GM18505 (cell line): ENCODE results near the gene TMCC2.

Experiments
- ATAC-seq: cut with Tn5 transposase; IDR thresholded peaks from one replicate; pipeline ENCODE4 v1.9.1; 2021; ENCODE audit not compliant: unreplicated experiment
- POLR2A ChIP-seq: IDR thresholded peaks from 4 replicates; pipeline ENCODE4 v1.6.1; 2011; ENCODE audit warnings: borderline replicate concordance; ENCODE audit not compliant: insufficient read depth, insufficient read length; ENCODE audit errors: extremely low read depth

Gene TMCC2

GRCh38 chr1:205255941-205256780 is 28.4 kb downstream of the TMCC2 start:
- no peak for ATAC-seq
- TF ChIP-seq POLR2A, result no peak

GRCh38 chr1:205256951-205257625 is 29.3 kb downstream of the TMCC2 start:
- no peak for ATAC-seq
- no peak for TF ChIP-seq POLR2A

DNA sequence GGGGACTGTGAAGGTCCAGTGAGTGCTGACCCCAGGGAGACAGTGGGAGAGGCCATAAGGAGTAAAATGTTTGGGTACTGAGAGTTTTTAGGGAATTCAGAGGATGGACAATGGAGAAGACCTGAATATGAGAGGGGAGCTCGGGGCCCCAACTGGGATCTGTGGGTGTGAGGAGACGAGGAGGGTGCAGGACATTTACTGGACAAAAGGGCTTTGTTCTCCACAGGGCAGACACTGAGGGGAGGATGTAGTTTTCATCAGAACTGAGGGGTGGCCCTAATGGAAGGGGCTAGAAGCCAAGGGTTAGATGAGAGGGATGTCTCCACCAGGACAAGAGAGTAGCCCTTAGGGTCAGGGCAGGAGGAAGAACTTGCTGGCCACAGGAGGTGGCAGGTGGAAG is 30.0 kb downstream of the TMCC2 start:
- TF ChIP-seq POLR2A, result no peak

DNA sequence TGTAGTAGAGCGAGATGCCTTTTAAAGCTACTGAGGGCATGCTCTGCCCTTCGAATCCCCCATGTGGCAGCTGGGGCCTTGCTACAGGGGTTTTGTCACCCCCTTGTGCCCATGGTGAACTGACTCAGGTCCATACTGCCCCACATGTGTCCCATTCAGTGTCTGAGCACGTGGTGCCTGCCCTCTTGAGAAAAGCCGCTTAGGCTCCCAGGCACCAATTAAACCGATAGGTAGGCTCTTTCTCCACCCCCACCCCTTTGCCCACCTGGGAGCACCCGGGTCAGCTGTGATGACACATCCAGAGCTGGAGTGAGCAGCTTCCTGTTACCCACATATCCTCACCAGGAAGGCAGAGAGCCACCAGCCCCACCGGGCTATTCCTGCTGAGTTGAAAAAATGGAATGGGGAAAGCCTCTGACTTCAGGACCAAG is 30.5 kb downstream of the TMCC2 start:
- ATAC-seq, result no peak
- no peak for TF ChIP-seq POLR2A

More for the DNA sequence above, 30.0 kb downstream of the TMCC2 start:
- no peak for ATAC-seq

GRCh38 chr1:205258719-205259118 is 31.0 kb downstream of the TMCC2 start:
- ATAC-seq, result no peak
- no peak for TF ChIP-seq POLR2A

DNA sequence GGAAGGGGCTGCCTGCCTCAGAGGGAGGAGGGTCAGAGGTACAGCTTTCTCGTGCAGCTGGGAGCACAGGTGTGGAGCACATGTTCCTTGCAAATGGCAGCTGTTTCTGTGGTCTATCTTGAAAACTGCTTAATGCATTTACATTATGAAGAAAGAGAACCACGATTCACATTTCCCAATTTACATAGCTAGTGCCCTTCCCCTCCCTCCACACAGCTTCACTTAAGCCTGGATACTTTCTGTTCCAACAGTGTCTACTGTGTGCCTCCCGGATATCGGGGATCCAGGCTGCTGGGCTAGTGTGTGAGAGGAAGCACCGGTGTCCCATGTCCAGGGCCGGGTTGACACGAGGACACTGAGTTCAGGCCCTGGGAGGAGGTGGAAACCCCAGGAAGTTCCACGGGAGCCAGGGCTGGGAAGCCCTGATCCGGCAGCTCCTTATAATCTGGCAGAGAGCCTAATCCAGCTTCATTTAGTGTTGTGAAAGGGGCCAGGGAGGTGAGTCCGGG is 31.6 kb downstream of the TMCC2 start:
- no peak for TF ChIP-seq POLR2A
- ATAC-seq, result no peak

DNA sequence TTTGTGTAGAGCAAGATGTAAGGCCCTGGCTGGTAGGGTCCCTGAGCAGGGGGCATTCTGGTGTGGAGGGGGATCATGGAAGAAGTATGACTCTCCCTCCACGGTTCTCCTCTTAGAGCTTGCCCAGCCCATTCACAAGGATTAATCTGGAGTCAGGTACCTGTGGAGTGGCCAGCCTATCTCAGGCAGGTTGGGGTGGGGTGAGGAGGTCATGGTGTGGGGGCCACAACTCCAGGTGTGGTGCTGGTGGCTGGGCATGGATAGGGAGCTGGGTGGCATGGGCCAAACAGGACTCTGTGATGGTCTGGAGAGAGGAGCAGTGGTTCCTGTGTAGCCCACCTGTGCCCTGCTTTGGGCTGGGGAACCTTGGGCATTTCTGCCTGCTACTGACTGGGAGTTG is 32.3 kb downstream of the TMCC2 start:
- no peak for ATAC-seq
- no peak for TF ChIP-seq POLR2A

DNA sequence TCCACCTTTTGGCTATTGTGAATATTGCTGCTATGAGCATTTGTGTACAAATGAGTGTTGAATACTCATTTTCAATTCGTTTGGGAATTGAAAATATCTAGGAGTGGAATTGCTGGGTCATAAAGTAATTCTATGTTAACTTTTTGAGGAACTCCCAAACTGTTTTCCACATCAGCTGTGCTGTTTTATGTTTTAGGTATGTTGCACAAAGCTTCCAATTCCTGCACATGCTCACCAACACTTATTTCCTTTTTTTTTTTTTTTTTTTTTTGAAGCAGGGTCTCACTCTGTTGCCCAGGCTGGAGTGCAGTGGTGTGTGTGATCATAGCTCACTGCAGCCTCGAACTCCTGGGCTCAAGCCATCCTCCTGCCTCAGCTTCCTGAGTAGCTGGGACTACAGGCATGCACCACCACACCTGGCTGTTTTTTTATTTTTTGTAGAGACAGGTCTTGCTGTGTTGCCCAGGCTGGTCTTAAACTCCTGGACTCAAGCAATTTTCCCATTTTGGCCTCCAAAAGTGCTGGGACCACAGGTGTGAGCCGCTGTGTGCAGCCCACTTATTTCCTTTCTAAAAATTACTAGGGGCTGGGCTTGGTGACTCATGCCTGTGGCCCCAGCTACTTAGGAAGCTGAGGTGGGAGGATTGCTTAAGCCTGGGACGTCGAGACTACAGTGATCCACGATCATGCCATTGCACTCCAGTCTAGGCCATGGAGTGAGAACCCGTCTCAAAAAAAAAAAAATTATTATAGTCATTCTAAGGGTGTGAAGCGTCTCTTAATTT is 33.4 kb downstream of the TMCC2 start:
- TF ChIP-seq POLR2A, result no peak
- no peak for ATAC-seq

DNA sequence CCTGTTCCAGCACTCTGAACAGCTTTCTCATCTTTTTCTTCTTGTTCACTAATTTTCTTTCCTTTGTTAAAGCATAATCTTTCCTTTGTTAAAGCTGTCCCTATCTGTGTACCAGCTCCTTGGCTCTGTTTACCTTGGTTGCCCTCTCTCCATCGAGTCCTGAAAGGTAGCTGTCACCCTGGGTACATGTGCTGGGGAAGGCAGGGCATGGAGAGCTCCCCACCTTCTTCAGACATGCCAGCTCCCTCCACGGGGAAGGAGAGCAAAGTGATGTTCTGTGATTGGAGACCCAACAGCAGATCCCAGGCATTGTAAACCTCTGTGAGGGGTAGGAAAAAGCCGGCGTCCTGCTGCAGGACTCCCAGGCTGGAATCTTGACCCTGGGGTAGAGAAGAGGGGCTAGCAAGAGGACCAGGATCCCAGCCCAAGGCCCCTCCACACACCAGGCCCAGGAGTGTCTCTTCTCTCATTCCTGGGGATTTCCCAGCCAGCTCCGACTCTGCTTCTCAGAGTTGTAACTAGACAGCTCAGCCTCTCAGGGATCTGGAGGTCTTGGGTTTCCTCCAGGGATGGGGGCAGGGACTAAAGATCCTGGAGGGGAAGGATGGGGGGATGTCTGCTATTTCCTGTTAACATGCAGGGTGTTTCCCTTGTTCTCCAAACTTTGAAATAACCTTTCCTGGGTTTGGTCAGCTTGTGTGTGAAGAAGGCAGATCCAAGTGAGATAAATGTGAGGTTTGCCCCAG is 34.4 kb downstream of the TMCC2 start:
- no peak for TF ChIP-seq POLR2A
- no peak for ATAC-seq

DNA sequence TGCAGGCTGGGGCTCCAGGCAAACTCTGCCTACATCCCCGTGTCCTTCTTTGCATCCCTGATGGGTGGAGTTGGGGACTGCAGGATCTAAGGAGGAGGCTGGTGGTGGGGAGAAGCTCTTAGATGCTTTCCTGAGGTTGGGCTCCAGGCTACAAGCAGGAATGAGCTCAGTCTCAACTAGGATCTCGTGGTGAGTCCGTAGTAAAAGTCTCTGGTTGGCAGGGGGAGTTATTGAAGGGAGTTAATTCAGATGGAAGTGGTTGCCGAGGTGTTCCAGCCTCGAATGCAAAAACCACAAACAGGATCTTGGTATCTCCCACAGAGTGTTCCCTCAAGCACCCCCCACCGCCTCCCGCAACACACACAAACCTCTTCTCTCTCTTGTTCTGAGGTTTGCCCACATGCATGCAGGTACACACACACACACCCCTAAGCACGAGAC is 35.0 kb downstream of the TMCC2 start:
- no peak for TF ChIP-seq POLR2A
- no peak for ATAC-seq

DNA sequence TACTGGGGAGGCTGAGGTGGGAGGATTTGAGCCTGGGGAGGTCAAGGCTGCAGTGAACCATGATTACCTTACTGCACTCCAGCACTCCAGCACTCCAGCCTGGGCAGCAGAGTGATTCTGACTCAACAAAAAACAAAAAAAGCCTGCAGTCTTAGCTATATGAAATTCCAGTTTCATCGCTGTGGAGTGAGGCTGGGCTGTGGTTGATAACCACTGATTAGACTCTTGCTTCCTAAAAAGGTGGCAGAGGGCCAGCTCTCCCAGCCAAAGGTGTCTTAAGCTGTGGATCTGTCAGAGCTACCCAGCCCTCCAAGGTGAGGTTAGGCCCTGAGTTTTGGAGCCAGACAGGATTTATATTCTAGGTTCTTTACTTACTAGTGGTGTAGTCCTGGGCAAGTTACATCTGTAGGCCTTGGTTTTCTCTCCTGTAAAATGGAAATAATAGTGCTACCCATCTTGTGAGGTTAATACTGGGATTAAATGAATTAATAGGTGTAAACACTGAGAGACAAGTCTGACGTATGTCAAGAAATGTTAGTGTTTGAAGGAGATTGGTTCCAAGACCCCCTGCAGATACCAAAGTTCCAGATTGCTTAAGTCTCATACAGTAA is 35.9 kb downstream of the TMCC2 start:
- no peak for TF ChIP-seq POLR2A
- no peak for ATAC-seq

GRCh38 chr1:205266611-205267305 is 39.0 kb downstream of the TMCC2 start:
- ATAC-seq, result no peak

More at GRCh38 chr1:205266611-205267305, 39.0 kb downstream of the TMCC2 start:
- TF ChIP-seq POLR2A, result no peak
